ENCODE measurements around the gene ENAM. TPM values are rescaled to one million over a fixed set of nuclear protein-coding genes. Genes with fewer than 3 reads are reported as not detected.

The ENAM gene
- not detected for total RNA-seq (ENCODE audit: unreplicated experiment)
- long read RNA-seq: 0 reads

DNA sequence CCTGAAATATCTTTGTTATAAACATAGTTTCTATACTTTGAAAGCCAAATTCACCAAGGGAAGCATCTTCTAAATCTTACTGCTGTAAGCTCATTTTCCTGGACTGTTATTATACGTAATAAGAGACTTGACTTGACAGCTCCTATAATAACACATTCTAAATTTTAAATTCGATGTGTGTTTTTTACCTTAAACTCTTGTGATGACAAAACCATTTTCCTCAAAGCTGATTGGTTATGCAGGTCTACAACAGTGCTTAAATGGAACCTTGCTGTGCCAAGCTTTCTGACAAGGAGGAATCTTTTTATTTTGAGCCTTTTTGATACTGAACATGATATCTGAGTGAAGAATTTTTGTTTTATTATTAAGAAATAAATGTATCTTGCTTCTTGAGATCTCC is at the start of gene ENAM:
ENAM (plus strand) TSS at position 301 of the 400 bp plus-strand sequence. CDS start 757 bp downstream, outside the sequence.
- H3K4me3 Mint-ChIP-seq (ENCODE audit: unreplicated experiment): no peak within 1 kb of the TSS
- no peak for DNase-seq
- no peak within 1 kb of the TSS for H3K27ac Mint-ChIP-seq (ENCODE audit: unreplicated experiment)
- no peaks in the 10 kb centered on the region for H3K4me1 Mint-ChIP-seq (ENCODE audit: low read depth, unreplicated experiment)
- no peak for TF ChIP-seq CTCF (IDR thresholded peaks at IDR 0.05; ENCODE audit: partially characterized antibody, unreplicated experiment)
- H3K36me3 Mint-ChIP-seq (ENCODE audit: unreplicated experiment): no peaks in the 10 kb centered on the region
- H3K27me3 Mint-ChIP-seq (ENCODE audit: unreplicated experiment): no peaks in the 10 kb centered on the region
- no peaks in the 10 kb centered on the region for H3K9me3 Mint-ChIP-seq (ENCODE audit: unreplicated experiment)

GRCh38 chr4:70581980-70582379 is 46.6 kb upstream of the ENAM start:
- Mint-ChIP-seq H3K27me3 (ENCODE audit: unreplicated experiment) (no peaks in the 10 kb centered on the region), H3K27ac (ENCODE audit: unreplicated experiment) (no peak overlapping the region), H3K36me3 (ENCODE audit: unreplicated experiment) (peaks cover 4% of the 10 kb centered on the region), H3K4me3 (ENCODE audit: unreplicated experiment) (no peak overlapping the region), H3K9me3 (ENCODE audit: unreplicated experiment) (no peaks in the 10 kb centered on the region), H3K4me1 (ENCODE audit: low read depth, unreplicated experiment) (no peaks in the 10 kb centered on the region)
- no peak for DNase-seq
- no peak for TF ChIP-seq CTCF (IDR thresholded peaks at IDR 0.05; ENCODE audit: partially characterized antibody, unreplicated experiment)

GRCh38 chr4:70583952-70584834 is 44.4 kb upstream of the ENAM start:
- TF ChIP-seq CTCF (IDR thresholded peaks at IDR 0.05; ENCODE audit: partially characterized antibody, unreplicated experiment): no peak
- H3K4me3 Mint-ChIP-seq (ENCODE audit: unreplicated experiment): no peak overlapping the region
- no peak for DNase-seq
- no peak overlapping the region for H3K27ac Mint-ChIP-seq (ENCODE audit: unreplicated experiment)
- no peaks in the 10 kb centered on the region for H3K9me3 Mint-ChIP-seq (ENCODE audit: unreplicated experiment)
- no peaks in the 10 kb centered on the region for H3K27me3 Mint-ChIP-seq (ENCODE audit: unreplicated experiment)
- no peaks in the 10 kb centered on the region for H3K4me1 Mint-ChIP-seq (ENCODE audit: low read depth, unreplicated experiment)
- no peaks in the 10 kb centered on the region for H3K36me3 Mint-ChIP-seq (ENCODE audit: unreplicated experiment)

GRCh38 chr4:70586841-70587240 is 41.7 kb upstream of the ENAM start:
- TF ChIP-seq CTCF (IDR thresholded peaks at IDR 0.05; ENCODE audit: partially characterized antibody, unreplicated experiment): no peak
- no peak for DNase-seq
- Mint-ChIP-seq H3K36me3 (ENCODE audit: unreplicated experiment) (no peaks in the 10 kb centered on the region), H3K4me3 (ENCODE audit: unreplicated experiment) (no peak overlapping the region), H3K27ac (ENCODE audit: unreplicated experiment) (no peak overlapping the region), H3K27me3 (ENCODE audit: unreplicated experiment) (no peaks in the 10 kb centered on the region), H3K9me3 (ENCODE audit: unreplicated experiment) (no peaks in the 10 kb centered on the region), H3K4me1 (ENCODE audit: low read depth, unreplicated experiment) (no peaks in the 10 kb centered on the region)

- H3K4me3 Mint-ChIP-seq (ENCODE audit: unreplicated experiment): no peak overlapping the region
- H3K9me3 Mint-ChIP-seq (ENCODE audit: unreplicated experiment): no peaks in the 10 kb centered on the region
- no peak overlapping the region for H3K27ac Mint-ChIP-seq (ENCODE audit: unreplicated experiment)
- no peak for DNase-seq
- H3K4me1 Mint-ChIP-seq (ENCODE audit: low read depth, unreplicated experiment): no peaks in the 10 kb centered on the region
- no peaks in the 10 kb centered on the region for H3K36me3 Mint-ChIP-seq (ENCODE audit: unreplicated experiment)
- no peak for TF ChIP-seq CTCF (IDR thresholded peaks at IDR 0.05; ENCODE audit: partially characterized antibody, unreplicated experiment)
- no peaks in the 10 kb centered on the region for H3K27me3 Mint-ChIP-seq (ENCODE audit: unreplicated experiment)
Measured at GRCh38 chr4:70589785-70590184, 38.8 kb upstream of the ENAM start.
